ENCODE measurements around the gene ASF1A.
"Not testable (repeated sequence)": the region's sequence is repeated elsewhere in the genome, so short reads cannot be mapped to it uniquely, and the experiment has no call there.

The ASF1A gene

GRCh38 chr6:118893807-118894424 is at the start of gene ASF1A:
Gene ASF1A, plus strand, starts transcription at chr6:118894152. Its CDS starts 262 bp downstream, at chr6:118894414.
- peak; percentile 97 for DNase-seq

- DNase-seq: no peak
Measured at GRCh38 chr6:118844915-118845314, 49.0 kb upstream of the ASF1A start.

GRCh38 chr6:118853408-118853807 is 40.5 kb upstream of the ASF1A start:
- no peak for DNase-seq

GRCh38 chr6:118856301-118856700 is 37.7 kb upstream of the ASF1A start:
- no peak for DNase-seq

GRCh38 chr6:118859517-118860064 is 34.4 kb upstream of the ASF1A start:
- no peak for DNase-seq

GRCh38 chr6:118860363-118860762 is 33.6 kb upstream of the ASF1A start:
- no peak for DNase-seq

GRCh38 chr6:118860880-118861279 is 33.1 kb upstream of the ASF1A start:
- DNase-seq: no peak

- no peak for DNase-seq
Measured at GRCh38 chr6:118862443-118862842, 31.5 kb upstream of the ASF1A start.

GRCh38 chr6:118864341-118865099 is 29.4 kb upstream of the ASF1A start:
- DNase-seq: no peak

GRCh38 chr6:118865100-118865391 is 28.9 kb upstream of the ASF1A start:
- no peak for DNase-seq

GRCh38 chr6:118867181-118867580 is 26.8 kb upstream of the ASF1A start:
- no peak for DNase-seq

- not testable (repeated sequence) for DNase-seq
Measured at GRCh38 chr6:118868901-118869300, 25.1 kb upstream of the ASF1A start.

GRCh38 chr6:118869350-118869749 is 24.6 kb upstream of the ASF1A start:
- DNase-seq: peak; percentile 20

- no peak for DNase-seq
Measured at GRCh38 chr6:118869894-118870589, 23.9 kb upstream of the ASF1A start.

GRCh38 chr6:118871331-118871730 is 22.6 kb upstream of the ASF1A start:
- no peak for DNase-seq

GRCh38 chr6:118872318-118872717 is 21.6 kb upstream of the ASF1A start:
- DNase-seq: no peak

GRCh38 chr6:118872726-118873125 is 21.2 kb upstream of the ASF1A start:
- DNase-seq: no peak

GRCh38 chr6:118873239-118873638 is 20.7 kb upstream of the ASF1A start:
- DNase-seq: no peak

- no peak for DNase-seq
Measured at GRCh38 chr6:118875672-118876071, 18.3 kb upstream of the ASF1A start.

GRCh38 chr6:118876198-118876597 is 17.8 kb upstream of the ASF1A start:
- DNase-seq: no peak

GRCh38 chr6:118876814-118877213 is 17.1 kb upstream of the ASF1A start:
- DNase-seq: no peak

GRCh38 chr6:118877806-118878205 is 16.1 kb upstream of the ASF1A start:
- no peak for DNase-seq

- no peak for DNase-seq
Measured at GRCh38 chr6:118881440-118882313, 12.3 kb upstream of the ASF1A start.

Data from kidney glomerular epithelial cell (primary cell).